Stimulated activated CD4-positive, alpha-beta T cell treated with anti-CD3 and anti-CD28 coated beads, Interleukin-12 subunit alpha, Interleukin-12 subunit beta, amount 100 ng/mL, for 24 hours (primary cell): Measurements from ENCODE around the gene NUPR1.
"Not testable (repeated sequence)": the region's sequence is repeated elsewhere in the genome, so short reads cannot be mapped to it uniquely, and the experiment has no call there.

Experiments
- DNase-seq, 2 experiments: peaks; one replicate each; pipeline ENCODE4 v3.0.0-alpha.2; 2020; ENCODE audit warnings: low read depth in 2 of 2

The NUPR1 gene

DNA sequence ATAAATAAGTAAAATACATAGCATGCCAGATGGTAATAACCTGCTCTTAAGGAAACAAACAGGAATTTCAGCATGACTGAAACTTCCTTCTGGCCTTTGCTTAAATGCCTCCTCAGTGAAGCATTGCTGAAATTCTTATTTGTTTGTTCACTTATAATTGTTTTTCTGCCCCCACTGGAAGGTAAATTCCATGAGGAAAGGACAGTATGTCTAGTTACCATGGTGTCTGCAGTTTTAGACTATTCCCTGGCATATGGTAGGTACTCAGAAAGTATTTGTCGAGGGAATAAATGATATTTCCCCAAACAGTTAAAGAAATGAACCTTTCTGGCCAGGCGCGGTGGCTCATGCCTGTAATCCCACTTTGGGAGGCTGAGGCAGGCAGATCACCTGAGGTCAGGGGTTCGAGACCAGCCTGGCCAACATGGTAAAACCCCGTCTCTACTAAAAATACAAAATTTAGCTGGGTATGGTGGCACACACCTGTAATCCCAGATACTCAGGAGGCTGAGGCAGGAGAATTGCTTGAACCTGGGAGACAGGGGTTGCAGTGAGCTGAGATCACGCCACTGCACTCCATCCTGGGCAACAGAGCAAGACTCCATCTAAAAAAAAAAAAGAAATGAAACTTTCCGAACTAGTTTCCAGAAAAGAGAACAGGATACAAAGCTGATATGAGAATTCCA lies 11.5 kb downstream of the NUPR1 start:
- not testable (repeated sequence) for DNase-seq

DNA sequence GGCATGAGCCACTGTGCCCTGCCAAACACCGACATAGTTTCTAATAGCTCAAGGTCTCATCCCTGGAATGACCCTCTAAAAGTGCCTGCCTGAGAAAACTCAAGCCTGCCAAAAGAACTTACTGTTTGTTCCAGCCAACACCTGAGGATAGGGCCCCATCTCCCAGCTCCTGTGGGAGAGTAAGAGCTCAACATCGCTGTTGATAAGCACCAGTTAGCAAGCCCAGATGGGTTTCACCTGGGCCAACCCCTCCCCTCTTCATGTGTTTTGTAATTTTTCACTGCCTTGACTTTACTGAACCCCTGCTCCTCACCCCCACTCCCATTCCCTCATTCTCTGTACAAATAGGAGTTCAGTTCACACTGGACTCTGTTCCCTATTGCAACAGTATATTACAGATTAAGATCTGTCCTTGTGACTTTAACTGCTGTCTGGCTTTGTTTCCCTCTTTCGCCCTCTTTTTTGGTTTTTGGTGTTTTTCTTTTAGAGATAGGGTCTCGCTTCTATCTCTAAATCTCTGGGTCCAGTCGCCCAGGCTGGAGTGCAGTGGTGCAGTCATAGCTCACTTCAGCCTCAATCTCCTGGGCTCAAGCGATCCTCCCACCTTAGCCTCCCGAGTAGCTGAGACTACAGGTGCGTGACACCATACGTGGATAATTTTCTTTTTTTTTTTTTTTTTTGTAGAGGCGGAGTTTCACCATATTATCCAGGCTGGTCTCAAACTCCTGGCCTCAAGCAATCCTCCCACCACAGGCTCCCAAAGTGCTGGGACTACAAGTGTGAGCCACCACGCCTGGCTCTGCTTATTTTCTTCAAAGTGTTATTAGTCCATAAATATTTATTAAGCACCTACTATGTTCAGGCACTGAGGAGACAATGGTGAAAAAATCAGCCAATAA lies 12.3 kb downstream of the NUPR1 start:
- DNase-seq = no peak

DNA sequence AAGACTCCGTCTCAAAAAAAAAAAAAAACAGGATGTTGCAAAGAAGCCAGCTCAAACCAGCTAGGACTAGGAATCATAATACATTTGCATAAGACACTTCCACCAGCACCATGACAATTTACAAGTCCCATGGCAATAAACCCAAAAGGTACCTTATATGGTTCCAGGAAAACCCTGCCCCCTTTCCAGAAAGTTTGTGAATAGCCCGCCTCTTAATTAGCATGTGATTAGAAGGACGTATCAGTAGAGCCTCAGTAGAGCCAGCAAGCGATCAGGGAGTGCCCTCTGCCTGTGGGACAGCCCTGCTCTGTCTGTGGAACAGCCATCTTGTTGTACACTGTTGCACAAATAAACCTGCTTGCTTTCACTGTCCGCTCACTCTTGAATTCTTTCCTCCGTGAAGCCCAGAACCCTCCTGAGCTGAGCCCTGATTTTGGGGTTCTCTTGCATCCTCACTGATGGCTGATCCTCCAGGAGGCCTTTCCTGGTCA lies 14.0 kb downstream of the NUPR1 start:
- no peak for DNase-seq

- no peak for DNase-seq
Observed at GRCh38 chr16:28522792-28523191, 16.0 kb downstream of the NUPR1 start.

- no peak for DNase-seq
Observed at GRCh38 chr16:28521436-28521835, 17.3 kb downstream of the NUPR1 start.

DNA sequence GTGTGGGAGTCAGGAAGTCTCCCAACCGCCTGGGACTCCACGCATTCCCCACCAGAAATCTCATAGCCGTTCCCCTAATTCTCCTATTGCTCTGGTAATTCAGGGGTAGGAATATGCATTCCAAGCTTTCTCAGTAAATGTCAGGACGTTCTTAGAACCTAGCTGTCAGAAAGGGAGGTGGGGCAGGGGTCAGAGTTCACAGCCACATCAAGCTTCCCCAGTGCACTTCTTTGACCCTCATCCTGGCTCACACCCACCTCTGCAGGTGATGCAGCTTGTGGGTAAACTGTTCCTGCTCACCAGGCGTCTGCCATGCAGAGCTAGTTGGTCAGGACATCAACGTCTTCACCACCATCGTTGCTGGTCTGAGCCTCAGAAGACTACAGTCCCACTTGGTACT lies 18.1 kb downstream of the NUPR1 start:
- no peak for DNase-seq

DNA sequence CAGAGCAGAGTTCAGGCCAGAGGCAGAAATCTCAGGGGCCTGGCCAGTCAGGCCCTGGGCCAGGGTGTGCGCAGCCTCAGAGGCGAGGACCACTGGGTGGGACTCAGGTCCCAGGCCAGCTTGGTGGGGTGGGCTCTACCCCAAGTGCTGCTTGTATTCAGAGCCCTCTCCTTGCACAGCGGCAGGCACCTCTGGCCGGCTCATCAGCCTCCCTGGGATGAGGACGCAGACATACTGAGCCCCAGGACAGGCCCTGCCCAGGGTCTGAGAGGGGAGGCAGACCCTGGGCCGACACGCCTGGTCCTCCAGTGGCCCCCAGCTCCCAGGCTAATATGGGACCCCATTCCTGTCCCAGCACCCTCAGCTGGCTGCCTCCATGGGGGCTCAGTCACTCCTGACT lies 24.5 kb downstream of the NUPR1 start:
- DNase-seq = no peak

GRCh38 chr16:28513484-28514181 lies 25.1 kb downstream of the NUPR1 start:
- no peak for DNase-seq

- no peak for DNase-seq
Observed at GRCh38 chr16:28511801-28512789, 26.7 kb downstream of the NUPR1 start.

DNA sequence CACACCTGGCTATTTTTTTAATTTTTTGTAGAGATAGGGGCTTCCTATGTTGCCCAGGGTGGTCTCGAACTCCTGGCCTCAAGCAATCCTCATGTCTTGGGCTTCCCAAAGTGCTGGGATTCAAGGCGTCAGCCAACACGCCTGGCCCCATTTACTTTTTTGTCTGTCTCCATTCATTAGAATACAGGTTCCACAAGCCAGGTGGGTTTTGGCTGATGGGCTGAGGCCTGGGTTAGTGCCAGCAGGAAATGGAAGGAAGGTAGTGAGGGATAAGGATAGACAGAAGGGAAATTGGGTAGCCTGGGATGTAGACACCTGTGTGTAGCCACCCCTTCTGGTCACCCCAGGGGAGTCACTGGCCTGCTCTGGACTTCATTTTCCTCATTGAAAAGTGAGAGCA lies 27.7 kb downstream of the NUPR1 start:
- no peak for DNase-seq

- no peak for DNase-seq
Observed at GRCh38 chr16:28505489-28506137, 33.2 kb downstream of the NUPR1 start.

GRCh38 chr16:28504707-28505404 lies 33.9 kb downstream of the NUPR1 start:
- DNase-seq = no peak

DNA sequence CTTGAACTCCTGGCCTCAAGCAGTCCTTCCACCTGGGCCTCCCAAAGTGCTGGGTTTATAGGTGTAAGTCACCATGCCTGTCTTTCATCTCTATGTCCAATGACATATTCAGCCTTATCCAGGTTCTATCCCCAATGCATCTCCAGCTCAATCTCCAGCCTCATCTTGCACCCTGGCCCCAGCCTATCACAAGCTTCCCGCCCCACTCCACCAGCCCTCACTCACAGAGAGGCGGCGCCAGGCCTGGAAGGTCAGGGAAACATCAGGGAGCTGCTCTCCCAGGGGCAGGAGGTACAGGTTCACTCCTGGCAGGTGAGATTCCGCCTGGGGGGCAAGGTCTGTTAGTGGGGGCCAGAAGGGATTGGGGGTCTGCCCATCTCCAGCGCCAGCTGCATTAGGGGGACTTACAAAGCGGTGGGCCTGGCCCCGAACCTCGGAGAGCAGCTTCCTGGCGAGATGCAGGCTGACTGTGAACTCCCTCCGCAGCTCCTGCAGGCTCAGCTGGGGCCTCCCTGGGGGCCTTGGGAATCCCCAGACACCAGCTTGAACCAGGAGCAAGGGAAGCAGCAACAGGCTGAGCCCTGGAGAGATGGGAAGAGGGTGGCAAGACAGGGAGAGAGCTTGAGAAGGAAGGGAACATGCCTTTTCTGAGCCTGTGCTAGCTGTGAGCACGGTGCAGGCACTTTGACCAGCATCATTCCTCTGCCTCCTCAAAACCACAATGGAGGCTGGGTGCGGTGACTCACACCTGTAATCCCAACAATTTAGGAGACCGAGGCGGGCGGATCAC lies 35.1 kb downstream of the NUPR1 start:
- DNase-seq = no peak

- no peak for DNase-seq
Observed at GRCh38 chr16:28502290-28502689, 36.5 kb downstream of the NUPR1 start.

- no peak for DNase-seq
Observed at GRCh38 chr16:28501258-28502232, 37.2 kb downstream of the NUPR1 start.

DNA sequence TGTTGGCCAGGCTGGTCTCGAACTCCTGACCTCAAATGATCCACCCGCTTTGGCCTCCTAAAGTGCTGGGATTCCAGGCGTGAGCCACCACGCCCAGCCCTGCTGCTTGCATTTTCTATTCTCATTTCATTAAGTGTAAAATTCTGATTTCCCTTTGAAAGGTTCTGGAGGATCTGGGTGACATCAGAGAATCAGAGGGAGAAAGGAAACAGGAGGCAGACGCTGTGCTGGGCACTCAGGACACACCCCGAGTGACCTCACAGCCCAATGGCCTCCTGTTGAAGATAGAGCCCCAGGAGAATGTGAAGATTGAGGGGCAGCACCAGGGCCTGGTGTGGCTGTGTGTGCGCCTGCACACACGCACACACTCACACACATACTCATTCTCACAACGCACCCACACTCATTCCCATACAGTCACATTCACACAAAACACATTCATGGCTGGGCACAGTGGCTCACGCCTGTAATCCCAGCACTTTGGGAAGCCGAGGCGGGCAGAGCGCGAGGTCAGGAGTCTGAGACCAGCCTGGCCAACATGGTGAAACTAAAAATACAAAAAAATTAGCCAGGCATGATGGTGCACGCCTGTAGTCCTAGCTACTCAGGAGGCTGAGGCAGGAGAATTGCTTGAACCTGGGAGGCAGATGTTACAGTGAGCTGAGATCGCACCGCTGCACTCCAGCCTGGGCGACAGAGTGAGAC lies 38.1 kb downstream of the NUPR1 start:
- not testable (repeated sequence) for DNase-seq

- no peak for DNase-seq
Observed at GRCh38 chr16:28499854-28500253, 38.9 kb downstream of the NUPR1 start.
